HG03432 (cell line): ENCODE data around the gene HEATR3.

Source experiments
- ATAC-seq: cut with Tn5 transposase; IDR thresholded peaks from one replicate; pipeline ENCODE4 v1.9.1; 2021; ENCODE audit warnings: mild to moderate bottlenecking, moderate library complexity; ENCODE audit not compliant: unreplicated experiment

The HEATR3 gene, protein sequence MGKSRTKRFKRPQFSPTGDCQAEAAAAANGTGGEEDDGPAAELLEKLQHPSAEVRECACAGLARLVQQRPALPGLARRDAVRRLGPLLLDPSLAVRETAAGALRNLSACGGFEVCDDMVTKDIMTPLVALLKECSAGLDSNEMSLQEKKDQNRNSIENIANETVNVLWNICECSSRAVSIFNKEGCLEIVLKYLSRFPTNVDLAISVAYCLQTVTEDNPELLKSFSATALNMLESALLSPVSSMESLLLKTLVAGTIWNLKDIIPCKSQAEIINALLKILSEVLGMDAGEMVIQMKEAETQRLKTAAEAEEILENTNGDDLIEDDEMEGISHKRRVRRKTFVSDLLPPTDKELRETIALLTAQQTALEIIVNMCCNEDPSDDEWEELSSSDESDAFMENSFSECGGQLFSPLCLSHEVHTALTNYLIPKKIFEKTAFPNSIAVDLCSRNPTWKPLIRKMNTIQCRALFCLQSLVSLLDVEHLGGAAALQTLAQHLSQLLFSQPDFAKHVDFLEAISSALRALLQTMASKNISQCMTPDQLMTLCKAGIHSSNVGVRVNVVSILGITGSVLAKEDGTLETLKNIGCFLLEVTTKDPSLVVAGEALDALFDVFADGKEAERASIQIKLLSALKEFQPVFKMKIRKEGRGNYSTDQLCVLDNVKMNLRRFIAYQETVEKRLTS

DNA sequence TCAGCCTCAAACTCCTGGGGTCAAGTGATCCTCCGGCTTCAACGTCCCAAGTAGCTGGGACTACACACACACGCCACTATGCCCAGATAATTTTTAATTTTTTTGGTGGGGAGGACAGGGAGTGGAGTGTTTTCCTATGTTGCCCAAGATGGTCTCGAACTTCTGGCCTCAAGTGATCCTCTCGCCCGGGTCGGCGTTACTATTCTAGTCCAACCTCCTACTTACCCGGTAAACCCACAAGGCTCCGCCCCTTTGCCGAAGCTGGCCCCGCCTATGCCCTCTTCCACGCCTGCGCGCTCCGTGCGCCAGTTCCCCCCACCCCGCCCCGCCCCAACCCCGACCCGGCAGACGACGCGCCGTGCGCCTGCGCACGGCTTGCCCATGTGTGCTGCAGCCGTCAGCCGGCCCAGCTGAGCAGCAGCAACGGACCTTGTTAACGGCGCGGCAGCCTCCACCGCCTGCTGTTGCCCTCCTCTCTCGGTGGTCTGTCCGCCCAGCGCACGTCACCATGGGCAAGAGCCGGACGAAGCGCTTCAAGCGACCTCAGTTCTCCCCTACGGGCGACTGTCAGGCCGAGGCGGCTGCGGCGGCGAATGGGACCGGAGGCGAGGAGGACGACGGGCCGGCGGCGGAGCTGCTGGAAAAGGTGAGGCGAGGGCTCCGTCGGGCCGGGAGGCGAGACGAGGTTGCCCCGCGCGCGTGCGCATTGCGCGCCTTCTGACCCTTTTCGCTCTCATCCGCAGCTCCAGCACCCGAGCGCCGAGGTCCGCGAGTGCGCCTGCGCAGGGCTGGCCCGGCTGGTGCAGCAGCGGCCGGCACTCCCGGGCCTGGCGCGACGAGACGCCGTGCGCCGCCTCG, at the start of gene HEATR3:
TSS of gene HEATR3 (plus strand) at position 347 of the 858 bp plus-strand sequence. CDS start at position 509, 162 bp downstream.
- peak; percentile 86 for ATAC-seq

DNA sequence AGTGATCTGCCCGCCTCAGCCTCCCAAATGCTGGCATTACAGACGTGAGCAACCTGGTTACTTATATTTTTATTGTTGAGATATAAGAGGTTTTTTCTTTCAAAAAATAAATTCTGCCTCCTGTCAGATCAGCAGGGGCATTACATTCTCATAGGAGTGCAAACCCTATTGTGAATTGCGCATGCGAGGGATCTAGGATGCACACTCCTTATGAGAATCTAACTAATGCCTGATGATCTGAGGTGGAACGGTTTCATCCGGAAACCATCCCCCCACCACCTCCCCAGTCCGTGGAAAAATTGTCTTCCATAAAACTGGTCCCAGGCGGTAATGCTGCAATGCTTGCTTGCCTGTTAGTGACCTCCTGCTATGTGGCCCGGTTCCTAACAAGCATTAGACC, 48.2 kb upstream of the HEATR3 start:
- no peak for ATAC-seq

DNA sequence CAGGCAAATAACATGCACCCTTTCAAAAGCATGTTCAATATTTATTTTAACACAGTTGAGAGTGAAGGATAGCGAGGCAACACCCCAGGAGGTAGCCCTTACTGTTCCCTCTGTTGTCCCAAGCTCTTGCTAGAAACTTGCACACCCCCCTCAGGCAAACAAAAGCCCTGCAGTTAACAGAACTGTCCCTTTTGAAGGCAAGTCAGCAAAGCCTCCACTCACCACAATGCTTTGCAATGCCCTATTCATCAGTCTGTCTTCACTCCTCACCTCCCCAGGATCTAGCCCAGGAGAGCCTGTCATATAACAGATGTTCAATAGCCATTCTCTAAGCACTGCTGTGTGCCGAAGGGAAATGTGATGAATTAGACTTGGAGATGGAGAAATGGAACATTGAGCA, 44.2 kb upstream of the HEATR3 start:
- ATAC-seq = no peak

DNA sequence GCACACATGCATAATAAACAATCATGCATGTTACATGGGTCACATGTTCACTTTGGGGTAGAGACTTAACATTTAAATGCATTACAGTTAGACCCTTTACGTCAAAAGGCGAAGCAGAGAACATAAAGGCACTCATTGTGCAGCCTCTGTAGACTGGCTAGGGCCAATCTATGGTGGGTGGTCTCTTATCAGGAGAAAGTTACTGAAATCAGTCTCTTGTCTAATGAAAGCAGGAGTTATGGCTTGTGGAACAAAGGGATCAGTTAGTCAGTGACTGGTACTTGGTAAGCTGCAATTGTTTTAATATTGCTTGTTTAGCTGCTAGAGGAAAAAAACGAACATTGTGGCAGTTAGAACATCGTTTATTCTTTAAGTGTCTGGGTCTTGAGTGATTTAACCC, 42.1 kb upstream of the HEATR3 start:
- ATAC-seq = no peak

DNA sequence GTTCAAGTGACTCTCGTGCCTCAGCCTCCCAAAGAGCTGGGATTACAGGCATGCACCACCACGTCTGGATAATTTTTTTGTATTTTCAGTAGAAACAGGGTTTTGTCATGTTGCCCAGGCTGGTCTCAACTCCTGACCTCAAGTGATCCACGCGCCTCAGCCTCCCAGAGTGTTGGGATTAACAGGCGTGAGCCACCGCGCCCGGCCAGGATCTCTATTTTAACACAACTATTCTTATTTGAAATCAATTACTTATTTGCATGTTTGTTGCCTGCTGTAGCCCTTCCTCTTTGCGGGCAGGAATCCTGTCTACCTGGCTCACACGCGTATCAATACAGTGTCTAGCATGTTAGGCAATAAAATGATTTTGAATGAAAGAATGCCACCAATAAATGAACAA, 41.6 kb upstream of the HEATR3 start:
- no peak for ATAC-seq

DNA sequence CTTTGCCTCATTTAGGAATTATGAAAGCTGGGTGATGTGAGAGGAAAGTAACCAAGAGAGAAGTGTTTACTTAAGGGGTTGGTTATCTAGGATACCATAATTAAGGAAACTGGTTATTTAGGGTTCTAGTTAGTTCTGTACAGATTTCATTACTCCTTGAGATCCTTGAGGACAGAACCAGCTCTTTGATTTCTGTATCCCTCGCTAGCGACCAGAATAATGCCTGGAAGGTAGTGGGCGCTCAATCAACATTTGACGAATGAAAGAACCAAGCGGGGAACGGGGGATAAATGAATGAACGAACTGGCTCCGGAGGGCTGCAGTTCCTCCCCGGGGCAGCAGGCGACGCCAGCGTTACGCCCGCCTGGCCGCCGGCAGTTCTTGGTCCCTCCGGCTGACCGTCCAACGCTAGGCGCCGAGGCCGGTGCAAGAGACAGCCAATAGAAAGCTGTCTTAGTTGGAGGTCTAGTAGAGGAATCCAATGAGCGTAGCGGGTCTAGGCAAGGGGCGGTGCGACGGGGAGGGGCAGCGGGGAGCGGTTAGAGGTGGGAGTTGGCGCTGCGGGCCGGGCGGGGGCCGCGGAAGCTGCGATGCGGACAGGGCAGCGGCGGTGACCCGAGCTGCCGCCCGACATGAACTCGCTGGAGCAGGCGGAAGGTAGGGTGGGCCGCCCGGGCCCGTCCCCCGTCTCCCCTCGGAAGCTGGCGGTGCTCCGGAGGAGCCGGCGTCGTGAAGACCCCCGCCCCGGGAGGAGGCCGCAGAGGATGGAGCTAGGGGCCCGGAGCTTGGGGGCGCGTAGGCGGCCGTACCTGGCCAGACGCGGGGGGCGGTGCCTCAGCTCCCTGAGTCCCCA, 40.9 kb upstream of the HEATR3 start, which contains the start of gene CNEP1R1:
TSS of gene CNEP1R1 (plus strand) at position 542 of the 853 bp plus-strand sequence. CDS start at position 633, 91 bp downstream.
- ATAC-seq = peak; percentile 99

DNA sequence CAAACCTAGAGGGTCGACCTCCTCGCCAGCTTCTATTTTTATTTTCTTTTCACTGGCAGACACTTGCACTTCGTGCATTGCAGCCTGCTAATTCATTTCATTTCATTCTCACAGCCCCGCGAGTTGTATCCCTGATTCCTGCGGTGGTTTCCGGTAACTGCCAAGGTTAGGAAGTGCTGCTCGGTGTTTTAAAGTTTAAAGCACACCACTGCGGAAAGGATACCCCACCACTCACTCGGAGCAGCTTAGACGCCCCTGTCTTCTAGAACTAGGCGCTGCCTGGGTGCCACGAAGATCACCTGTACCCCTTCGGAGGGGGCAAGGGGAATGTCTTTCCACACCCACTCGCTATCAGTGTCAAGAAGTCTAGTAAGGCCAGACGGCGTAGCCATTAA, 40.2 kb upstream of the HEATR3 start:
- ATAC-seq = peak; percentile 3

DNA sequence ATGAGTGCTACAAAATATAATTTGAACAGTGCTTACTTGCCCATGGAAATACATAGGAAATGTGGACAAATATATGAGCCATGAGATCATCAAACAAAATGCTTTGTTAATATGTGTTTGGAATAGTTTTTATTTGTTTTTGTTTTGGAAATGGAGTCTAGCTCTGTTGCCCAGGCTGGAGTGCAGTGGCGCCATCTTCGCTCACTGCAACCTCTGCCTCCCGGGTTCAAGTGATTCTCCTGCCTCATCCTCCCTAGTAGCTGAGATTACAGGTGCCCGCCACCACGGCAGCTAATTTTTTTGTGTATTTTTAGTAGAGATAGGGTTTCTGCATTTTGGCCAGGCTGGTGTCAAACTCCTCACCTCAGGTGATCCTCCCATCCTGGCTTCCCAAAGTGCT, 37.9 kb upstream of the HEATR3 start:
- no peak for ATAC-seq

DNA sequence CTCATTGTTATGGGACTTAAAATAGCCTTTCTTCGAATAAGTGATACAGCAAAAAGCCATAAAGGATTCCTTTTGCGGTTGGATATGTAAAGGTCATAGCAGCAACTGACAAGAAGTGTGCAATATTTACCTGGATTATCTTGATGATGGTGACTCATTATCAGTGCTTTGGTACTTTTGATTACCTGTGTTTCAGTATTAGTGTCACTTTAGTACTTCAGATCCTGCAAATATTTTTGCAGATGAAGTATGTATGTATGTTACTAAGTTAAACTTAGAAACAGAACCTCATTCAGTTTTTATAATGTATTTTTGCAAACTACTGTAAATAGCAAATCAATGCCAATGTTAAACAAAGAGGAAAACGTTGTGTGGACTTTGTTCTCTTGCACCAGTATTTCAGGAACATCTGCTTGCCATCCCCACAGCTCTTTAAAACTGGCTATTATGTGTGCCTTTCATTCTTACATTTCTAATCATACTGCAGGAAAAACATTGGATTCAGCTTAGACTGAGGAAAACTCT, 30.2 kb upstream of the HEATR3 start:
- ATAC-seq = no peak

DNA sequence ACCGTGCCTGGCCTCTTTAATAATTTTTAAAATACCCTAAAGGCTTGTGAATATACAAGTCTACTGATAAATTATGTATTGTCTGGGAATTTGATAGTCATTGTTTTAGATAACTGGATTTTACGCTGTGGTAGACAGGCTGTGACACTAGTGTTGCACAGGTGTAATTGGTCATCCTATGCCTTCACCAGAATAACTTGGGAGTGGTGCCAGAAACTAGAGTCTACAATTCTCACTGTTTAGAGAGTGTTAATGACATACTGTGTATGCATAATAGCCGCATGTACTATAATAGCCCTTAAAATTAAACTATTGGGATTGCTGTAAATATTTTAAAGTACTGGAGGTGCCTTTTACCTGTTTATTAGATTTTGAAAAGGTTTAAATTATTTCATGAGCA, 29.3 kb upstream of the HEATR3 start:
- no peak for ATAC-seq

DNA sequence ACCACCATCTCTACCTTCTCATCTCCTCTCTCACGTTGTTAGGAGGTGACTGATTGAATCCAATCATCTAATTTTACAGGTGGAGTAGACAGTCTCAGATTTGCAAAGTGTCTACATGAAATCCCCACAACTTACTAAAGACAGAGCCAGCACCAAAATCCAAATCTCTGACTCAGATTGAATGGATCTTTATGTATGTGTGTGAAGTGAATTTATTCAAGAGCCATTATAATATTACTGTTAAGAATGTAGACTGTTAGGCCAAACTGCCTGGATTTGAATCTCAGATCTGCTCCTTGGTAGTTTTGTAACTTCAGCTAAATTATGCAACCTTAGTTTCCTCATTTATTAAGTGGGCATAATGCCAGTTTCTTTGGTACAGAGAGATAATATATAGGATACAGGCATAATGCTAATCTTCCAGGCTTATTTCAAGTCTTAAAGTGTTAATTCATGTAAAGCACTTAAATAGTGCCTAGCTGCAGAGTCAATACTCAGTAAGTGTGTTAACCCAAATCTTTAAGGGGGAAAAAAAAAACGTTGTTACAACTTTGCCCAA, 28.0 kb upstream of the HEATR3 start:
- ATAC-seq = no peak

DNA sequence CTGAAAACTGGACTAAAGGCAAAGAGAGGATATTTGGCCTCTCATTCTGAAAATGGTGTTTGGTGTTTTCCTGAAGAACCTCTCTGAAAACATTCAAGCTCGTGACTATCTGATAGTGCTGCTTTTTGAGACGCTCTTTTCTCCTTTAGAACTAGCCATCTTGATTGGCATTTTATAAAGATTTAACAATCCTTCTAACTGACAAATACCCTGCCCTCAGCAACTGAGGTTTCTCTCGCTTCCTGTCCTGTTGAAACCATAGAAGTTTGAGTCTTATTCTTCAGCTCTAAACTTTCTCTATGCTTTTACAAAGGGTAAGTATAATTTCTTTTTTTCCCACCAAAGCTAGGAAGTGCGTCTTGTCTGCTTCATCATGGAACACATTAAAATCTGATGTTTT, 27.5 kb upstream of the HEATR3 start:
- ATAC-seq = no peak

DNA sequence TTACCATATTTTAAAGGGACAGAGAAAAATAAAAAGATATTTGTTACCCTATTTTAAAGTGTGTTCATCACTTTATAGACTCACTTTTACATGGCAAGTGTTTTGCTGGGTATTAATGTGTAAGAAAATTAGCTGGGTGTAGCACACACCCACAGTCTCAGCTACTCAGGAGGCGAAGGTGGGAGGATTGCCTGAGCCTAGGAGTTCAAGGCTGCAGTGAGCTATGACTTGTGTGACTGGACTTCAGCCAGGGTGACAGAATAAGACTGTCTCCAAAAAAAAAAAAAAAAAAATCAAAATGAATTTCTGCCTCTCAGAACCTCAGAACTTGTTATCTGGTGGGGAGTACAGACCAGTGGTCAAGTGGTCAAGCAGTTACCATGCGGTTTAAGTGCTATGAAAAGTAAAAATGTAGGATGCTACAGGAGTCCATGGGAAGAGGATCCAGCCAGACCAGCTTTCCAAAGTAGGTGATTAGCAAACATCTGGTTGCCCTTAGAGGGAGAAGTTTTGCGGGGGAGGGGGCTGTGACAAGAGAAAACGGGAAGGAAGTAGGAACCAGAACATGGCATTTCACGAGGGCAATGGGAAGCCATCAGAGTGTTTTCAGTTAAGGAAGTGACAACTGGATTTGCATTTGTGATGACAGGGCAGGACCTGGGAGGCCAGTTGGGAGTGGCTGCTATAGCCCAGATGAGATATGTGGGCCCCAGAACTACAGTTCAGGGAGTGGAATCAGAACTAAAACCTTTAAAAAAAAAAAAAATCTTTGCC, 26.8 kb upstream of the HEATR3 start:
- ATAC-seq = no peak

DNA sequence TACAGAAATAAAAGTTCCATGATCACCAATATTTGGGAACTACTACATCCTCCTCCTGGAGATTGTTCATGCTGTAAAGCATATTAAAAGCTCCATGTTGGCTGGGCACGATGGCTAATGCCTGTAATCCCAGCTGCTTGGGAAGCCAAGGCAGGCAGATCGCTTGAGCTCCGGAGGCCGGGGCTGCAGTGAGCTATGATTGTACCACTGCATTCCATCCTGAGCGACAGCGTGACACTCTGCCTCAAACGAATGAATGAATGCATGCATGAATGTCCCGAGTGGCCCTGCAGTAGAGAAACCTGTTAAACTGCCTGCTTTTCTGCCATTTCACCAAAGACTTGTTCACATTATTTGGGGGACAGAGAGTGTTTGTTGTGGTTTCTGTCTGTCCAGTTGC, 25.8 kb upstream of the HEATR3 start:
- no peak for ATAC-seq

DNA sequence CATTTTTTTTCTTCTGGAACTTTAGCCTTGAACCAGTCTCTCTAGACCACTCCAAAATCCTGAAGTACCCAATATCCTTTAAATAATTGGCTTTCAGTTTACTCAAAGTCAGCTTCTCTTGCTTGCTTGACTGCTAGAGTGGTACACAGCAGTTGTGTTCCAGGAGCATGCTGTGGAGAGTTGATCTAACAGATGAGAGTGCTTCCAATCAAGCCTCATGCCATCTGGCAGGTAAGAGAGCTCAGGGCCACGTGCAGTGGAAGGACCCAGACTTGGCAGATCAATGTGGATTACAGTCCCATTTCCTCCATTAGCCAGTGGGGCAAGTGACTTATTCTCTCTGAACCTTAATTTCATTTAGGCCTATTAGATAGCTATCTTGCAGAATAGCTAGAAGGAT, 25.1 kb upstream of the HEATR3 start:
- ATAC-seq = no peak

DNA sequence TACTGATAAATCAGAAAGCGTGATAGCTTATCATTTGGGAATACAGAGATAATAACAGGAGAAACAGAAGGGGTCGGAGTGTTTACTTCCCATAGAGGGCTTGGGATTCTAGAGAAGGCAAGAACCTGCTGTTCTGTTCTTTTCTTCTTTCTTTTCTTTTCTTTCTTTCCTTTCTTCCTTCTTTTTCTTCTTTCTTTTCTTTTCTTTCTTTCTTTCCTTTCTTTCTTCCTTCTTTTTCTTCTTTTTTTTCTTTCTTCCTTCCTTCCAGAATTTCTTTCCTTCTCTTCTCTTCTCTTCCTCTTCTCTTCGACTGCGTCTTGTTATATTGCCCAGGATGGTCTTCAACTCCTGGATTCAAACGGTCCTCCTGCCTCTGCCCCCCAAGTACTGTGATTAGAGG, 22.4 kb upstream of the HEATR3 start:
- ATAC-seq = no peak

DNA sequence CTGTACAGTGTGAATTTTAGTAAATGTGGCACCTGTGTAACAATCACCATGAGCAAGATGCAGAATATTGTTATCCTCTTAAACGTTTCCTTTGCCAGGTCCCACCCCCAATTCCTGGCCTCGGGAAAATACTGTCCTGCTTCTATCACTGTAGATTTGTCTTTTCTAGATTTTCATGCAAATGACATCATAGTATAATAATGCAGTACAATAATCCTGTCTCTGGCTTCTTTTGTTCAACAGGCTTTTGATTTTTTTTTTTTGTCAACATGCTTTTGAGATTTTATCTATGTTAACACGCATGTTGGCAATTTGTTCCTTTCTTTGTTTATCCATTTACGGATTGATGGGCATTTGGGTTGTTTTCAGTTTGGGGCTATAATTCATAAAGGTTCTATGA, 20.4 kb upstream of the HEATR3 start:
- ATAC-seq = no peak

DNA sequence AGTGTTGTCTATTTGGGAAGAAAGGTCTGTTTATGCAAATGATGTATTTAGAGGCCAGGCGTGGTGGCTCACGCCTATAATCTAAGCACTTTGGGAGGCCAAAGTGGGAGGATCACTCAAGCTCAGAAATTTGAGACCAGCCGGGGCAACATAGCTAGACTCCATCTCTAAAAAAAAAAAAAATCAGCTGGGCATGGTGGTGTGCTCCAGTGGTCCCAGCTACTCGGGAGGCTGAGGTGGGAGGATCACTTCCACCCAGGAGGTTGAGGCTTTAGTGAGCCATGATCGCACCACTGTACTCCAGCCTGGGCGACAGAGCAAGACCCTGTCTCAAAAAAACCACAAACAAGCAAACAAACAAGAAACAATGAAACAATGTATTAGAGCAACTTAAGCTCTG, 18.9 kb upstream of the HEATR3 start:
- no peak for ATAC-seq

DNA sequence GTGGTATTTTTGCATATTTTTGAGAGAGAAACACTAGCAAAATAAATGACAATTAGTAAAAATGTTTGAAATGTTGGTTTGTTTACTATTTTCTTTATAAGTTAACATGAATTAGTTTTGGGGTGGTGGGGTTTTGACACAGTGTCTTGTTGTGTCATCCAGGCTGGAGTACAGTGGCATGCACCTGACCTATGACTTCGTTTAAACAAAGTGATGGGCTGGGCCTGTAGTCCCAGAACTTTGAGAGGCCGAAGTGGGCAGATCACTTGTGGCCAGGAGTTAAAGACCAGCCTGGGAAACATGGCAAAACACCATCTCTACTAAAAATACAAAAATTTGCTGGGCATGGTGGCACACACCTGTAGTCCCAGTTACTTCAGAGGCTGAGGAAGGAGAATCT, 17.9 kb upstream of the HEATR3 start:
- ATAC-seq = no peak
